Loucy (cell line): ENCODE data around the gene SNAI1.

ENCODE experiments used
- H2AFZ ChIP-seq: fragments of 200-600 bp; sonication (generic); 2 replicates; pipeline ENCODE4 v1.6.0; 2016; ENCODE audit warnings: antibody characterized with exemption, mild to moderate bottlenecking, low read length, moderate library complexity
- H3F3A ChIP-seq: fragments of 200-600 bp; 2 replicates; pipeline ENCODE4 v1.6.0; 2016; ENCODE audit warnings: antibody characterized with exemption, low read depth, mild to moderate bottlenecking
- H3K27me3 ChIP-seq: fragments of 200-600 bp; sonication (generic); 2 replicates; pipeline ENCODE4 v1.6.1; 2014; ENCODE audit warnings: low read length, mild to moderate bottlenecking; ENCODE audit not compliant: insufficient read depth, poor library complexity, severe bottlenecking
- H3K36me3 ChIP-seq: fragments of 200-600 bp; sonication (generic); 2 replicates; pipeline ENCODE4 v1.6.1; 2016; ENCODE audit warnings: low read length; ENCODE audit not compliant: insufficient read depth
- H3K4me1 ChIP-seq: fragments of 200-600 bp; sonication (generic); 2 replicates; pipeline ENCODE4 v1.5.1; 2014; ENCODE audit warnings: low read length, mild to moderate bottlenecking; ENCODE audit not compliant: insufficient read depth, poor library complexity, severe bottlenecking
- H3K4me2 ChIP-seq: fragments of 200-600 bp; sonication (generic); 2 replicates; pipeline ENCODE4 v1.6.0; 2014; ENCODE audit warnings: antibody characterized with exemption, low read length, low read depth, mild to moderate bottlenecking; ENCODE audit not compliant: poor library complexity, severe bottlenecking
- H3K4me3 ChIP-seq: fragments of 200-600 bp; sonication (generic); 2 replicates; pipeline ENCODE4 v1.5.1; 2014; ENCODE audit warnings: low read length, mild to moderate bottlenecking, mixed read lengths; ENCODE audit not compliant: poor library complexity, severe bottlenecking
- H3K79me2 ChIP-seq: fragments of 200-600 bp; sonication (generic); 2 replicates; pipeline ENCODE4 v1.6.1; 2014; ENCODE audit warnings: low read length; ENCODE audit not compliant: insufficient read depth
- H3K9ac ChIP-seq: fragments of 200-600 bp; sonication (generic); 2 replicates; pipeline ENCODE4 v1.6.0; 2014; ENCODE audit warnings: mild to moderate bottlenecking, low read depth, low read length, moderate library complexity; ENCODE audit not compliant: poor library complexity, severe bottlenecking
- H3K9me2 ChIP-seq: fragments of 200-600 bp; sonication (generic); replicated peaks from 2 replicates; pipeline ENCODE4 v1.6.1; 2016; ENCODE audit warnings: low read depth, low read length, mixed read lengths
- H3K9me3 ChIP-seq: fragments of 200-600 bp; sonication (generic); 2 replicates; pipeline ENCODE4 v1.6.1; 2014; ENCODE audit warnings: mild to moderate bottlenecking, antibody characterized with exemption, low read length, low read depth; ENCODE audit not compliant: insufficient read depth
- H4K20me1 ChIP-seq: fragments of 200-600 bp; sonication (generic); 2 replicates; pipeline ENCODE4 v1.6.0; 2014; ENCODE audit warnings: antibody characterized with exemption, low read length, mild to moderate bottlenecking; ENCODE audit not compliant: insufficient read depth, poor library complexity, severe bottlenecking
- EZH2phosphoT487 ChIP-seq: fragments of 200-600 bp; IDR thresholded peaks from 2 replicates; pipeline ENCODE4 v1.6.1; 2018; ENCODE audit warnings: antibody characterized with exemption, mild to moderate bottlenecking, moderate library complexity, borderline replicate concordance
- TF ChIP-seq, protein P1 (sequence below): fragments of 200-600 bp; sonication (generic); conservative IDR thresholded peaks from 2 replicates; pipeline ENCODE4 v1.5.1; 2014; ENCODE audit warnings: mild to moderate bottlenecking, antibody characterized with exemption, low read length

The SNAI1 gene

DNA sequence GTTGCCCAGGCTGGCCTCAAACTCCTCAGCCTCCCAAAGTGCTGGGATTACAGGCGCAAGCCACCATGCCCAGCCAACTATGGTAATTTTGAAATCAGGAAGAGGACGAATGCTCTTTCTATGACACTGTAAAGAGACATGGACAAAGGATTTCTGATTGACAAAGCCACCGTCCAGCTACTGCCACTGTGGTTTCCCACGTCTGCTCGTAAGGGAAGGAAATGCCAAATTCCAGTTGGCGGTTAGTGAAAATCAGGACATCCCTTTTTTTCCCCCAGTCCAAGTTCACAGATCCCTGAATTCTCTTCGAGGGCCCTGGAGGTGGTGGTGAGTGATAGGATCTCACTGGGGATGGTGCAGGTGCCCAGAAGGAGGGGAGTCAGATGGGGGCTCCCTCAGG is 31.2 kb downstream of the SNAI1 start:
- peaks cover 7% of the 10 kb centered on the region for H3K4me1 ChIP-seq
- H3K27me3 ChIP-seq, result no peaks in the 10 kb centered on the region
- H3K36me3 ChIP-seq, result no peaks in the 10 kb centered on the region
- no peak overlapping the region for H3K9ac ChIP-seq
- H2AFZ ChIP-seq, result no peak overlapping the region
- no peak overlapping the region for H3K4me3 ChIP-seq
- TF ChIP-seq, protein P1, sequence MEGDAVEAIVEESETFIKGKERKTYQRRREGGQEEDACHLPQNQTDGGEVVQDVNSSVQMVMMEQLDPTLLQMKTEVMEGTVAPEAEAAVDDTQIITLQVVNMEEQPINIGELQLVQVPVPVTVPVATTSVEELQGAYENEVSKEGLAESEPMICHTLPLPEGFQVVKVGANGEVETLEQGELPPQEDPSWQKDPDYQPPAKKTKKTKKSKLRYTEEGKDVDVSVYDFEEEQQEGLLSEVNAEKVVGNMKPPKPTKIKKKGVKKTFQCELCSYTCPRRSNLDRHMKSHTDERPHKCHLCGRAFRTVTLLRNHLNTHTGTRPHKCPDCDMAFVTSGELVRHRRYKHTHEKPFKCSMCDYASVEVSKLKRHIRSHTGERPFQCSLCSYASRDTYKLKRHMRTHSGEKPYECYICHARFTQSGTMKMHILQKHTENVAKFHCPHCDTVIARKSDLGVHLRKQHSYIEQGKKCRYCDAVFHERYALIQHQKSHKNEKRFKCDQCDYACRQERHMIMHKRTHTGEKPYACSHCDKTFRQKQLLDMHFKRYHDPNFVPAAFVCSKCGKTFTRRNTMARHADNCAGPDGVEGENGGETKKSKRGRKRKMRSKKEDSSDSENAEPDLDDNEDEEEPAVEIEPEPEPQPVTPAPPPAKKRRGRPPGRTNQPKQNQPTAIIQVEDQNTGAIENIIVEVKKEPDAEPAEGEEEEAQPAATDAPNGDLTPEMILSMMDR, result no peak
- TF ChIP-seq EZH2phosphoT487, result no peak
- H3F3A ChIP-seq, result no peaks in the 10 kb centered on the region
- H3K9me2 ChIP-seq, result no peaks in the 10 kb centered on the region
- H3K4me2 ChIP-seq, result no peak overlapping the region
- no peaks in the 10 kb centered on the region for H4K20me1 ChIP-seq
- H3K9me3 ChIP-seq, result no peaks in the 10 kb centered on the region
- H3K79me2 ChIP-seq, result no peaks in the 10 kb centered on the region

DNA sequence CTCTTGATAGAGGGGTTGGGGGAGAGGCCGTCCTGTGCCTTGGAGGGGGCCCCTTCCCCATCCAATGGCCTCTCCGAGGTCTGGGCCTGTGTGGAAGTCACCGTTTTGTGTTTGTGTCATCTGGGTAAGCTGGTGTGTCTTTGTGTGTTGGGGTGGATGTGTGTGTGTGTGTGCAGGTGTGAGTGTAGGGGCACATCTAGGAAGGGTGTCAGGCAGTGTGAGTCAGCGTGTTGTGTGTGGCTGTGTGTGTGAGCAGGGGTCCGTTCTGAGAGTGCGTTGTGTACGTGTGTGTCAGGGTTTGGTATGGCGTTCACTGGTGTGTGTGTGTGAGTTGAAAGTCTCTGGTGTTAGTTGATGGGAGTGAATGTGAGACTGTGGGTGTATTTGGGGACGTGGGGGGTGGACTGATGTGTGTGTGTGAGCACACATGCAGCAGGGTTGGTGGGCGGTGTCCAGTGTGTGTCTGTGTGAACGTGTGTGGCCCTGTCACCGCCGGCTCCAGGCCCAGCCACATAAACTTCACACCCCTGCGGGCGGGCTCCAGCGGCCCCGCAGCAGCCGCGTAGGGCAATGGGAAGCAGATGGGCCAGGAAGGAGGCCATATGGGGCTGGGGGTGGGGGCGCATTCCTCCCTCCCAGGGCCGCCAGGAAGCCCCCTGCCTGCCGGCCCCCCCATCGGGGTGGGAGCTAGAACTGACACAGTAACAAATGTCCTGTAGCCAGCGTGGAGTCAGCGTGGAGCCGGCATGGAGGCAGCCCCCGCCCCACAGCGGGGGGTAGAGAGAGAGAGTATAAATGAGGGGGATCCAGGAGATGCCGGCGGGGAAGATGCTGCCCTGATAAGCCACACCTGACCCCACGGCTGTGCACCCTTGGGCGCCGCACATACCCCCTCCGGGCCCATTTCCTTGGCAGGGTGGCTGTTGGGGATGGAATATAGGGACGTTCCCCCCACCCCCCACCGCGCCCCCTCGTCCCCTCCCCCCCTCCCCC is 32.1 kb downstream of the SNAI1 start:
- no peak overlapping the region for H3K4me3 ChIP-seq
- H2AFZ ChIP-seq, result no peak overlapping the region
- H3K4me2 ChIP-seq, result no peak overlapping the region
- no peaks in the 10 kb centered on the region for H3K36me3 ChIP-seq
- no peaks in the 10 kb centered on the region for H3K9me3 ChIP-seq
- H3K27me3 ChIP-seq, result no peaks in the 10 kb centered on the region
- peaks cover 7% of the 10 kb centered on the region for H3K4me1 ChIP-seq
- no peaks in the 10 kb centered on the region for H3K79me2 ChIP-seq
- no peaks in the 10 kb centered on the region for H3F3A ChIP-seq
- no peaks in the 10 kb centered on the region for H3K9me2 ChIP-seq
- H4K20me1 ChIP-seq, result no peaks in the 10 kb centered on the region
- H3K9ac ChIP-seq, result no peak overlapping the region
- TF ChIP-seq EZH2phosphoT487, result no peak
- TF ChIP-seq, protein P1, result no peak

DNA sequence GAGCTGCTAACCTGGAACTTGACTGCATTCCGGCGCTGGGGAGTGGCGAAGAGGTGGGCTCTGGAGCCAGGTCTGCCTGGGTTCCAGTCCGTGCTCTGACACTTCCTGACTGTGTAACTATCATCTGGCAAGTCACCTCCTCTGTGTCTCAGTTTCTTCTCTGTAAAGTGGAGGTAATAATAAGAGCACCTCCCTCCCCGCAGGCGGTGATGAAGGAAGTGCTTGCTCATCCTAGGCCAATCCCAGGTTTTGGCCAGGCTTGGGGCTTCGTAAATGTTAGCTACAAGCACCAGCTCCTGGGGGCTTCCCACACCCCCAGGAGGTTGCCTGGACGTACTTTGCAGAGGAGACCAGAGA is 32.8 kb downstream of the SNAI1 start:
- no peaks in the 10 kb centered on the region for H3K9me2 ChIP-seq
- no peak overlapping the region for H3K4me3 ChIP-seq
- H3K9me3 ChIP-seq, result no peaks in the 10 kb centered on the region
- TF ChIP-seq EZH2phosphoT487, result no peak
- TF ChIP-seq, protein P1, result no peak
- H3K4me1 ChIP-seq, result peaks cover 7% of the 10 kb centered on the region
- no peaks in the 10 kb centered on the region for H3K27me3 ChIP-seq
- H3K36me3 ChIP-seq, result no peaks in the 10 kb centered on the region
- H3K79me2 ChIP-seq, result no peaks in the 10 kb centered on the region
- no peak overlapping the region for H3K4me2 ChIP-seq
- no peaks in the 10 kb centered on the region for H3F3A ChIP-seq
- H3K9ac ChIP-seq, result no peak overlapping the region
- H4K20me1 ChIP-seq, result no peaks in the 10 kb centered on the region
- H2AFZ ChIP-seq, result no peak overlapping the region
